ENCODE results near the gene FAM186B. TPM values are rescaled to one million over a fixed set of nuclear protein-coding genes. Genes with fewer than 3 reads are reported as not detected.

Gene FAM186B
- total and polyA plus RNA-seq, 2 of the 13 experiments (the other 11 are each of a cell fraction or from before 2014, with no cell fraction given): 0.07 to 0.20 TPM

DNA sequence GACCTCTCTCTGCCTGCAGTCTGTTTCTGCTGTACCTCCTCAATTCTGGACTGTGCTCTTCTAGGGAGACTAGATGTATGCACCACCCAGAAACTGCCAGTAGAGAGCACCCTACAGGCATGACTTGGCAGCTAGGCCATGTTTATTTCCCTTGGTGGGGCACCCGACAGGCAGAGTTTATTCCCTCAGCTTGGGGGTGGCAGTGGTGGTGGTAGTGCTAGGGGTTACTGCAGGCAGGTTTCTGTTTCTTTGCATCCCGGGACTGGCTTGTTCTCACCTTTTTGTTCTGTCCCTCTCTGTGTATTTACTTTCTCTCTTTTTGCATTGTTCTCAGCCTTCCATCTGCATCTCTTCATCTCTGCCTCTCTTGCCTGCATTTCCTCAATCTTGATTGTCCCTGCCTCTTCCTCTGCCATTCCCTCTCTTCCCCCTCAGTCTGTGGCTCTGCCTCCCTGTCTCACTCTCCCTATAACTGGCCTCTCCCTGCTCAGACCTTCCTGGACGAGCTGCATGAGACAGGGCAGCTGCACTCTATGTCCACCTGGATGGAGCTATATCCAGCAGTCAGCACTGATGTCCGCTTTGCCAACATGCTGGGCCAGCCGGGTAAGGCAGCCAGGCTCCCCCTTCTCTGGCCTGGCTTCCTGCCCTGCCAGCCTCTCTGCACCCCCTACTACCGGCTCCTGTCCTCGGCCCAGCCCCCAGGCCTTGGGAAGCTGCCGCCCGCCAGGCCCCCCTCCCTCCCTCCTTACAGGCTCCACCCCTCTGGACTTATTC, 31.7 kb upstream of the FAM186B start (continued):
- TF ChIP-seq, protein P1, sequence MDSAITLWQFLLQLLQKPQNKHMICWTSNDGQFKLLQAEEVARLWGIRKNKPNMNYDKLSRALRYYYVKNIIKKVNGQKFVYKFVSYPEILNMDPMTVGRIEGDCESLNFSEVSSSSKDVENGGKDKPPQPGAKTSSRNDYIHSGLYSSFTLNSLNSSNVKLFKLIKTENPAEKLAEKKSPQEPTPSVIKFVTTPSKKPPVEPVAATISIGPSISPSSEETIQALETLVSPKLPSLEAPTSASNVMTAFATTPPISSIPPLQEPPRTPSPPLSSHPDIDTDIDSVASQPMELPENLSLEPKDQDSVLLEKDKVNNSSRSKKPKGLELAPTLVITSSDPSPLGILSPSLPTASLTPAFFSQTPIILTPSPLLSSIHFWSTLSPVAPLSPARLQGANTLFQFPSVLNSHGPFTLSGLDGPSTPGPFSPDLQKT (CRISPR knock-in tag; IDR thresholded peaks at IDR 0.05; ENCODE audit: borderline replicate concordance): no peak
- TF ChIP-seq NR2F6 (IDR thresholded peaks at IDR 0.05) (no peak), NR2F6 (CRISPR knock-in tag; IDR thresholded peaks at IDR 0.05) (no peak), KDM5A (IDR thresholded peaks at IDR 0.05; ENCODE audit: borderline replicate concordance, low read length) (no peak), KMT2A (CRISPR knock-in tag; IDR thresholded peaks at IDR 0.05) (no peak), ZSCAN31 (CRISPR knock-in tag; IDR thresholded peaks at IDR 0.05; ENCODE audit: low read depth) (no peak), FOXC1 (CRISPR knock-in tag; IDR thresholded peaks at IDR 0.05; ENCODE audit: borderline replicate concordance) (no peak), CCAR2 (optimal IDR thresholded peaks at IDR 0.05; ENCODE audit: low read depth, low read length) (no peak), RAD21 (CRISPR knock-in tag; IDR thresholded peaks at IDR 0.05) (peak; percentile 52), TAF15 (IDR thresholded peaks at IDR 0.05; ENCODE audit: low read depth, low read length, poor library complexity, severe bottlenecking) (no peak), ARNT (IDR thresholded peaks at IDR 0.05) (no peak), SMC3 (IDR thresholded peaks at IDR 0.05; ENCODE audit: low read length) (peak; percentile 75), STAG1 (CRISPR knock-in tag; IDR thresholded peaks at IDR 0.05) (peak; percentile 69), HCFC1 (IDR thresholded peaks at IDR 0.05; ENCODE audit: low read depth, low read length) (no peak), RXRA (CRISPR knock-in tag; IDR thresholded peaks at IDR 0.05) (no peak), TCF12 (IDR thresholded peaks at IDR 0.05) (no peak), TCF12 (CRISPR knock-in tag; IDR thresholded peaks at IDR 0.05) (no peak), SOX6 (IDR thresholded peaks at IDR 0.05) (no peak), SOX6 (CRISPR knock-in tag; IDR thresholded peaks at IDR 0.05) (no peak), JDP2 (CRISPR knock-in tag; IDR thresholded peaks at IDR 0.05; ENCODE audit: borderline replicate concordance) (no peak), ZNF138 (CRISPR knock-in tag; IDR thresholded peaks at IDR 0.05; ENCODE audit: low read depth) (no peak), GTF2F1 (IDR thresholded peaks at IDR 0.05; ENCODE audit: low read length) (no peak)
- TF ChIP-seq, protein P2, sequence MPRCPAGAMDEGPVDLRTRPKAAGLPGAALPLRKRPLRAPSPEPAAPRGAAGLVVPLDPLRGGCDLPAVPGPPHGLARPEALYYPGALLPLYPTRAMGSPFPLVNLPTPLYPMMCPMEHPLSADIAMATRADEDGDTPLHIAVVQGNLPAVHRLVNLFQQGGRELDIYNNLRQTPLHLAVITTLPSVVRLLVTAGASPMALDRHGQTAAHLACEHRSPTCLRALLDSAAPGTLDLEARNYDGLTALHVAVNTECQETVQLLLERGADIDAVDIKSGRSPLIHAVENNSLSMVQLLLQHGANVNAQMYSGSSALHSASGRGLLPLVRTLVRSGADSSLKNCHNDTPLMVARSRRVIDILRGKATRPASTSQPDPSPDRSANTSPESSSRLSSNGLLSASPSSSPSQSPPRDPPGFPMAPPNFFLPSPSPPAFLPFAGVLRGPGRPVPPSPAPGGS (CRISPR knock-in tag; IDR thresholded peaks at IDR 0.05): no peak
- TF ChIP-seq, protein P3, sequence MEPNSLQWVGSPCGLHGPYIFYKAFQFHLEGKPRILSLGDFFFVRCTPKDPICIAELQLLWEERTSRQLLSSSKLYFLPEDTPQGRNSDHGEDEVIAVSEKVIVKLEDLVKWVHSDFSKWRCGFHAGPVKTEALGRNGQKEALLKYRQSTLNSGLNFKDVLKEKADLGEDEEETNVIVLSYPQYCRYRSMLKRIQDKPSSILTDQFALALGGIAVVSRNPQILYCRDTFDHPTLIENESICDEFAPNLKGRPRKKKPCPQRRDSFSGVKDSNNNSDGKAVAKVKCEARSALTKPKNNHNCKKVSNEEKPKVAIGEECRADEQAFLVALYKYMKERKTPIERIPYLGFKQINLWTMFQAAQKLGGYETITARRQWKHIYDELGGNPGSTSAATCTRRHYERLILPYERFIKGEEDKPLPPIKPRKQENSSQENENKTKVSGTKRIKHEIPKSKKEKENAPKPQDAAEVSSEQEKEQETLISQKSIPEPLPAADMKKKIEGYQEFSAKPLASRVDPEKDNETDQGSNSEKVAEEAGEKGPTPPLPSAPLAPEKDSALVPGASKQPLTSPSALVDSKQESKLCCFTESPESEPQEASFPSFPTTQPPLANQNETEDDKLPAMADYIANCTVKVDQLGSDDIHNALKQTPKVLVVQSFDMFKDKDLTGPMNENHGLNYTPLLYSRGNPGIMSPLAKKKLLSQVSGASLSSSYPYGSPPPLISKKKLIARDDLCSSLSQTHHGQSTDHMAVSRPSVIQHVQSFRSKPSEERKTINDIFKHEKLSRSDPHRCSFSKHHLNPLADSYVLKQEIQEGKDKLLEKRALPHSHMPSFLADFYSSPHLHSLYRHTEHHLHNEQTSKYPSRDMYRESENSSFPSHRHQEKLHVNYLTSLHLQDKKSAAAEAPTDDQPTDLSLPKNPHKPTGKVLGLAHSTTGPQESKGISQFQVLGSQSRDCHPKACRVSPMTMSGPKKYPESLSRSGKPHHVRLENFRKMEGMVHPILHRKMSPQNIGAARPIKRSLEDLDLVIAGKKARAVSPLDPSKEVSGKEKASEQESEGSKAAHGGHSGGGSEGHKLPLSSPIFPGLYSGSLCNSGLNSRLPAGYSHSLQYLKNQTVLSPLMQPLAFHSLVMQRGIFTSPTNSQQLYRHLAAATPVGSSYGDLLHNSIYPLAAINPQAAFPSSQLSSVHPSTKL (CRISPR knock-in tag; IDR thresholded peaks at IDR 0.05): 0 out of 2 replicates have a peak, but pooled peaks have one; percentile 8
- TF ChIP-seq, protein P4, sequence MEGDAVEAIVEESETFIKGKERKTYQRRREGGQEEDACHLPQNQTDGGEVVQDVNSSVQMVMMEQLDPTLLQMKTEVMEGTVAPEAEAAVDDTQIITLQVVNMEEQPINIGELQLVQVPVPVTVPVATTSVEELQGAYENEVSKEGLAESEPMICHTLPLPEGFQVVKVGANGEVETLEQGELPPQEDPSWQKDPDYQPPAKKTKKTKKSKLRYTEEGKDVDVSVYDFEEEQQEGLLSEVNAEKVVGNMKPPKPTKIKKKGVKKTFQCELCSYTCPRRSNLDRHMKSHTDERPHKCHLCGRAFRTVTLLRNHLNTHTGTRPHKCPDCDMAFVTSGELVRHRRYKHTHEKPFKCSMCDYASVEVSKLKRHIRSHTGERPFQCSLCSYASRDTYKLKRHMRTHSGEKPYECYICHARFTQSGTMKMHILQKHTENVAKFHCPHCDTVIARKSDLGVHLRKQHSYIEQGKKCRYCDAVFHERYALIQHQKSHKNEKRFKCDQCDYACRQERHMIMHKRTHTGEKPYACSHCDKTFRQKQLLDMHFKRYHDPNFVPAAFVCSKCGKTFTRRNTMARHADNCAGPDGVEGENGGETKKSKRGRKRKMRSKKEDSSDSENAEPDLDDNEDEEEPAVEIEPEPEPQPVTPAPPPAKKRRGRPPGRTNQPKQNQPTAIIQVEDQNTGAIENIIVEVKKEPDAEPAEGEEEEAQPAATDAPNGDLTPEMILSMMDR (CRISPR knock-in tag; IDR thresholded peaks at IDR 0.05): peak; percentile 83
